Measurements from ENCODE around the gene ELK3. TPM values are rescaled to one million over a fixed set of nuclear protein-coding genes. Genes with fewer than 3 reads are reported as not detected.

The ELK3 gene
- total RNA-seq (10 to 100 TPM in 8 of 9 donors, 1 to 10 TPM in 1; 6.8 to 33.6 (median 22.7) TPM), polyA plus RNA-seq (10 to 100 TPM in 1 of 3 donors, 1 to 10 TPM in 2; 6.6 to 16.0 (median 8.6) TPM)
- long read RNA-seq, donor 1, full-length matches to known transcripts = 2 of 2 reads
- long read RNA-seq, donor 1, partial matches to known transcripts = 0 of 2 reads
- long read RNA-seq, donor 1, other reads (novel, unspliced or antisense) = 0 of 2 reads
- long read RNA-seq, donor 2, full-length matches to known transcripts = 2 of 2 reads
- long read RNA-seq, donor 2, partial matches to known transcripts = 0 of 2 reads
- long read RNA-seq, donor 2, other reads (novel, unspliced or antisense) = 0 of 2 reads
- long read RNA-seq, donor 3, full-length matches to known transcripts = 5 of 5 reads
- long read RNA-seq, donor 3, partial matches to known transcripts = 0 of 5 reads
- long read RNA-seq, donor 3, other reads (novel, unspliced or antisense) = 0 of 5 reads
- long read RNA-seq, donor 4, full-length matches to known transcripts = 2 of 3 reads
- long read RNA-seq, donor 4, partial matches to known transcripts = 1 of 3 reads
- long read RNA-seq, donor 4, other reads (novel, unspliced or antisense) = 0 of 3 reads
- long read RNA-seq, donor 5, full-length matches to known transcripts = 27 of 33 reads
- long read RNA-seq, donor 5, partial matches to known transcripts = 2 of 33 reads
- long read RNA-seq, donor 5, other reads (novel, unspliced or antisense) = 4 of 33 reads
- long read RNA-seq, donor 6, full-length matches to known transcripts = 4 of 8 reads
- long read RNA-seq, donor 6, partial matches to known transcripts = 1 of 8 reads
- long read RNA-seq, donor 6, other reads (novel, unspliced or antisense) = 3 of 8 reads
- long read RNA-seq, donor 7, full-length matches to known transcripts = 2 of 2 reads
- long read RNA-seq, donor 7, partial matches to known transcripts = 0 of 2 reads
- long read RNA-seq, donor 7, other reads (novel, unspliced or antisense) = 0 of 2 reads
- long read RNA-seq, donor 8, full-length matches to known transcripts = 5 of 5 reads
- long read RNA-seq, donor 8, partial matches to known transcripts = 0 of 5 reads
- long read RNA-seq, donor 8, other reads (novel, unspliced or antisense) = 0 of 5 reads
- long read RNA-seq, donor 9, full-length matches to known transcripts = 1 of 6 reads
- long read RNA-seq, donor 9, partial matches to known transcripts = 5 of 6 reads
- long read RNA-seq, donor 9, other reads (novel, unspliced or antisense) = 0 of 6 reads
- long read RNA-seq, donor 10, full-length matches to known transcripts = 1 of 6 reads
- long read RNA-seq, donor 10, partial matches to known transcripts = 5 of 6 reads
- long read RNA-seq, donor 10, other reads (novel, unspliced or antisense) = 0 of 6 reads

DNA sequence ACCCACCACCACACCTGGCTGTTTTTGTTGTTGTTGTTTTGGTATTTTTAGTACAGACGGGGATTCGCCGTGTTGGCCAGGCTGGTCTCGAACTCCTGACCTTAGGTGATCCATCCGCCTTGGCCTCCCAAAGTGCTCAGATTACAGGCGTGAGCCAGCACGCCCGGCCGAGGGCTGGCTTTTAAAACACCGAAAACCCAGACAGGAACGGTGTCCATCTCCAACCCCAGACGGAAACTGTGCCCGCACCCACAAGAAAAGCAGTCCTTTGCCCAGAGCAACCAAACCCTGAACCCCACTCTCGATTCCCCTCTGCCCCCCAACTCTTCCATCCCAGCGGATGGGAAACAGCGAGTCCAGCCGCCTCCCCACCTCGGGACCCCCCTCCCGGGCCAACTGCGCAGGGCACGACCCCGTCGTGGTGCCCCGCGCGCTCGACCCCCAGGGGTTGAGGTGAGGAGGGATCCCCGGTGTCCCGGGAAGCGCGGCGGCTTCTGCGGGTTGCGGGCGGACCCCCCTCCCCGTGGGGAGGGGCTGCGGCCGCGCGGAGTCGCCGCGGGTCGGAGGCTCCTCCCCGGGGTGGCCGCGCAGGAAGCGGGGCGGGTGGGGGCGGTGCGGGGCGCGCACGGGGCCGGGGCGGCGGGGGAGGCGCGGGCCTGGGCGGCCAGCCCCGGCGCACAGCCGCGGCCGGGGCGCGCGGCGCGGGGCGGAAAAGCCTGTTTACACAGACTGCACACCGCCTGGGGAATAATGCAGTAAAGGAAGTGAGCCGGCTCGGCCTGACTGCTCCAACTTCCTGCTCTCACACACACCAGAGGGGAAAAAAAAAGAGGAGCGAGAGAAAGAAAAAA, at the start of gene ELK3:
Gene ELK3 (plus strand): TSS at position 651 of the 851 bp plus-strand sequence.
- peak; percentile 14 to 63 for TF ChIP-seq POLR2A (IDR thresholded peaks at IDR 0.05)
- TF ChIP-seq, protein P1, sequence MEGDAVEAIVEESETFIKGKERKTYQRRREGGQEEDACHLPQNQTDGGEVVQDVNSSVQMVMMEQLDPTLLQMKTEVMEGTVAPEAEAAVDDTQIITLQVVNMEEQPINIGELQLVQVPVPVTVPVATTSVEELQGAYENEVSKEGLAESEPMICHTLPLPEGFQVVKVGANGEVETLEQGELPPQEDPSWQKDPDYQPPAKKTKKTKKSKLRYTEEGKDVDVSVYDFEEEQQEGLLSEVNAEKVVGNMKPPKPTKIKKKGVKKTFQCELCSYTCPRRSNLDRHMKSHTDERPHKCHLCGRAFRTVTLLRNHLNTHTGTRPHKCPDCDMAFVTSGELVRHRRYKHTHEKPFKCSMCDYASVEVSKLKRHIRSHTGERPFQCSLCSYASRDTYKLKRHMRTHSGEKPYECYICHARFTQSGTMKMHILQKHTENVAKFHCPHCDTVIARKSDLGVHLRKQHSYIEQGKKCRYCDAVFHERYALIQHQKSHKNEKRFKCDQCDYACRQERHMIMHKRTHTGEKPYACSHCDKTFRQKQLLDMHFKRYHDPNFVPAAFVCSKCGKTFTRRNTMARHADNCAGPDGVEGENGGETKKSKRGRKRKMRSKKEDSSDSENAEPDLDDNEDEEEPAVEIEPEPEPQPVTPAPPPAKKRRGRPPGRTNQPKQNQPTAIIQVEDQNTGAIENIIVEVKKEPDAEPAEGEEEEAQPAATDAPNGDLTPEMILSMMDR (IDR thresholded peaks at IDR 0.05) = no peak
- peak; percentile 53 to 78 (median 58) for DNase-seq
- Histone ChIP-seq H3K9me3 (replicated peaks in 1 of 3) (no peaks in the 10 kb centered on the region), H3K4me3 (peak within 1 kb of the TSS; percentile 64 to 90 (median 66)), H3K27me3 (no peaks in the 10 kb centered on the region), H3K36me3 (replicated peaks in 1 of 2) (no peaks in the 10 kb centered on the region), H3K27ac (peak within 1 kb of the TSS in 3 of 5 donors; percentile 70 to 87 (median 75)), H3K4me1 (replicated peaks in 1 of 2) (peaks cover 21 to 31% of the 10 kb centered on the region in 2 donors)
- WGBS, 4 donors = 1 to 4% (median 2%) methylated on average over 15 to 75 of the region's 75 CpGs
- intact Hi-C loops (cut with DNase I) = no loop called here

DNA sequence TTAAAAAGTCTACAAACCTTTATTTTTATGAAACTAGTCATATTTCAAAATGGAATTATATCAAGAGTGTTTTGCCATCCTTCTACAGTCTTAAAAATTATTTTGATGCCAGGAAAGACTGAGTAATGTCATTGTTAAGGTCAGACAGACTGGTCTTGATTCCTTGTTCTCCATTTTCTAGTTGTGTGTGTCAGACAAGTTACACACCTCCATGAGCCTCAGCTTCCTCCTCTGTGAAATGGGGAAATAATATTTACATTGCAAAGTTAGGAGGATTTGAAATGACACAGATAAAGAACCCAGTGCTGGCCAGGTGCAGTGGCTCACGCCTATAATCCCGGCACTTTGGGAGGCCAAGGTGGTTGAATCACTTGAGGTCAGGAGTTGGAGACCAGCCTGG, 47.4 kb upstream of the ELK3 start:
- Histone ChIP-seq H3K9me3 (replicated peaks in 1 of 3) (no peaks in the 10 kb centered on the region), H3K27me3 (no peaks in the 10 kb centered on the region), H3K4me1 (replicated peaks in 1 of 2) (no peaks in the 10 kb centered on the region), H3K4me3 (no peak overlapping the region), H3K36me3 (replicated peaks in 1 of 2) (no peaks in the 10 kb centered on the region), H3K27ac (no peak overlapping the region)
- DNase-seq = no peak
- no peak for TF ChIP-seq POLR2A (IDR thresholded peaks at IDR 0.05)
- TF ChIP-seq, protein P1 (IDR thresholded peaks at IDR 0.05) = no peak
- WGBS, 4 donors = 80 to 91% (median 85%) methylated on average over 2 of the region's 2 CpGs
- intact Hi-C loops (cut with DNase I) = no loop called here

DNA sequence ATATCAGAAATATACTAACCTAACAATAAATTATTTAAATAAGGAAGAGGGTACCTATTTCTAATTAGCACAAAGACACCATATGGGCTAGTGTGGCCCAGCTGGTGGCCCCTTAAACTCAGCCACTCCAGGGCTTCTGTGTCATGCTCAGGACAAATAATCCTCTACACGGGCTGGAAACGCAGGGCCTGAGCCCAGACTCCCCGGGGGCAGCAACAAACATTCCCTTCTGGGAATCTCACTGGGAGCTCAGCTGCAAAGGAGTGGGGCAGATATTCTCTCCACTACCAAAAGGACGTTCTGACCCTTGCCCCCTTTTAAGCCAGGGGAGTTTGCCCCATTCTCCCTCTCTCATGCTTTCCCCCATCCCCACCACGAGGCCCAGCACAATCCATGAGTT, 43.7 kb upstream of the ELK3 start:
- intact Hi-C loops (cut with DNase I) = no loop called here
- no peak for DNase-seq
- H3K27ac ChIP-seq = no peak overlapping the region
- WGBS, 4 donors = 67 to 87% (median 74%) methylated on average over 5 of the region's 5 CpGs
- no peaks in the 10 kb centered on the region for H3K27me3 ChIP-seq
- no peaks in the 10 kb centered on the region for H3K36me3 ChIP-seq (replicated peaks in 1 of 2)
- TF ChIP-seq, protein P1 (IDR thresholded peaks at IDR 0.05) = no peak
- no peak for TF ChIP-seq POLR2A (IDR thresholded peaks at IDR 0.05)
- no peaks in the 10 kb centered on the region for H3K4me1 ChIP-seq (replicated peaks in 1 of 2)
- H3K9me3 ChIP-seq (replicated peaks in 1 of 3) = no peaks in the 10 kb centered on the region
- no peak overlapping the region for H3K4me3 ChIP-seq

Measured in adrenal gland (tissue), 19 donors.